Karpas-422 (cell line): ENCODE measurements around the gene SPZ1. TPM values are rescaled to one million over a fixed set of nuclear protein-coding genes. Genes with fewer than 3 reads are reported as not detected.
"Not testable (repeated sequence)": the region's sequence is repeated elsewhere in the genome, so short reads cannot be mapped to it uniquely, and the experiment has no call there.

ENCODE experiments used
- DNase-seq: peaks from one replicate; pipeline ENCODE4 v3.0.0-alpha.2; 2015
- H2AFZ ChIP-seq: fragments of 200-600 bp; sonication (generic); 2 replicates; pipeline ENCODE4 v1.6.1; 2014; ENCODE audit warnings: antibody characterized with exemption, low read length, mixed read lengths
- H3K27ac ChIP-seq: fragments of 200-600 bp; sonication (generic); 2 replicates; pipeline ENCODE4 v1.5.1; 2014; ENCODE audit warnings: mild to moderate bottlenecking, low read length, moderate library complexity
- H3K27me3 ChIP-seq: fragments of 200-600 bp; sonication (generic); 2 replicates; pipeline ENCODE4 v1.6.1; 2014; ENCODE audit warnings: low read length, mixed read lengths
- H3K36me3 ChIP-seq: fragments of 200-600 bp; sonication (generic); 2 replicates; pipeline ENCODE4 v1.6.1; 2014; ENCODE audit warnings: low read length, mixed read lengths; ENCODE audit not compliant: insufficient read depth
- H3K4me1 ChIP-seq: fragments of 200-600 bp; sonication (generic); 2 replicates; pipeline ENCODE4 v1.6.1; 2014; ENCODE audit warnings: mild to moderate bottlenecking, low read length, mixed read lengths
- H3K4me2 ChIP-seq: fragments of 200-600 bp; sonication (generic); 2 replicates; pipeline ENCODE4 v1.6.1; 2014; ENCODE audit warnings: low read length, low read depth, mild to moderate bottlenecking; ENCODE audit not compliant: poor library complexity, severe bottlenecking
- H3K4me3 ChIP-seq: fragments of 200-600 bp; sonication (generic); 2 replicates; pipeline ENCODE4 v1.5.1; 2014; ENCODE audit warnings: mild to moderate bottlenecking, antibody characterized with exemption, low read length, mixed read lengths
- H3K79me2 ChIP-seq: fragments of 200-600 bp; sonication (generic); 2 replicates; pipeline ENCODE4 v1.6.1; 2014; ENCODE audit warnings: mild to moderate bottlenecking, low read length, mixed read lengths
- H3K9ac ChIP-seq: fragments of 200-600 bp; sonication (generic); 2 replicates; pipeline ENCODE4 v1.6.0; 2014; ENCODE audit warnings: low read length
- H3K9me2 ChIP-seq: fragments of 200-600 bp; sonication (generic), shearing (Covaris generic); replicated peaks from 2 replicates; pipeline ENCODE4 v1.6.0; 2014; ENCODE audit warnings: mild to moderate bottlenecking, low read length, moderate library complexity; ENCODE audit not compliant: insufficient read depth
- H3K9me3 ChIP-seq: fragments of 300-700, 200-600 bp; sonication (generic); 2 replicates; pipeline ENCODE4 v1.6.1; 2014; ENCODE audit warnings: low read length, mixed read lengths
- H4K20me1 ChIP-seq: fragments of 200-600 bp; sonication (generic); 2 replicates; pipeline ENCODE4 v1.6.1; 2014; ENCODE audit warnings: mild to moderate bottlenecking, antibody characterized with exemption, low read length, low read depth; ENCODE audit not compliant: insufficient read depth
- total RNA-seq: library from RNA; depleted of rRNA; stranded (reverse); fragments of >200 nt; shearing (Covaris generic); gene quantifications from 2 replicates; pipeline ENCODE4 v1.2.3, GENCODE V29; 2014; ENCODE audit warnings: low replicate concordance

Gene SPZ1
- total RNA-seq, 1 experiment from 2014 or later = not detected

DNA sequence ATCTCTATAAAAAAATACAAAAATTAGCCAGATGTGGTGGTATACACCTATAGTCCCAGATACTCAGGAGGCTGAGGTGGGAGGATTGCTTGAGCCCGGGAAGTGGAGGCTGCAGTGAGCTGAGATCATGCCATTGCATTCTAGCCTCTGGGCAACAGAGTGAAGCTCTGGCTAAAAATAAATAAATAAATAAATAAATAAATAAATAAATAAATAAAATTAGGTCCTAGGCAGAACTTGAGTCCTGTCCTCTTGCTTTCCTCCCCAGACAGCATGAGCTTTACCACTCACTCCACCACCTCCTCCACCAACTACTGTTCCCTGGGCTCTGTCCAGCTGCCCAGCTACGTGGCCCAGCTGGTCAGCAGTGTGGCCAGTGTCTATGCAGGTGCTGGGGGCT is 31.6 kb upstream of the SPZ1 start:
- no peaks in the 10 kb centered on the region for H3K36me3 ChIP-seq
- H3K9ac ChIP-seq = no peak overlapping the region
- H3K27ac ChIP-seq = no peak overlapping the region
- H3K9me3 ChIP-seq = no peaks in the 10 kb centered on the region
- peaks cover 5% of the 10 kb centered on the region for H3K4me1 ChIP-seq
- H3K9me2 ChIP-seq = no peaks in the 10 kb centered on the region
- H3K4me2 ChIP-seq = no peak overlapping the region
- H2AFZ ChIP-seq = no peak overlapping the region
- H3K27me3 ChIP-seq = no peaks in the 10 kb centered on the region
- H3K4me3 ChIP-seq = no peak overlapping the region
- no peaks in the 10 kb centered on the region for H3K79me2 ChIP-seq
- no peak for DNase-seq
- H4K20me1 ChIP-seq = no peaks in the 10 kb centered on the region

DNA sequence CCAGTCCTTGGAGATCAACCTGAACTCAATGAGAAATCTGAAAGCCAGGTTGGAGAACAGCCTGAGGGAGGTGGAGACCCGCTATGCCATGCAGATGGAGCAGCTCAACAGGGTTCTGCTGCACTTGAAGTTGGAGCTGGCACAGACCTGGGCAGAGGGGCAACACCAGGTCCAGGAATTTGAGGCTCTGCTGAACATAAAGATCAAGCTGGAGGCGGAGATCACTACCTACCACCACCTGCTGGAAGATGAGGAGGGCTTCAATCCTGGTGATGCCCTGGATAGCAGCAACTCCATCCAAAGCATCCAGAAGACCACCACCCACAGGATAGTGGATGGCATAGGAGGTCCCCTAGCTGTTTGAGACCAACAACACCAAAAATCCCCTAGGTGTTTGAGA is 30.5 kb upstream of the SPZ1 start:
- no peaks in the 10 kb centered on the region for H3K9me3 ChIP-seq
- no peaks in the 10 kb centered on the region for H4K20me1 ChIP-seq
- H3K36me3 ChIP-seq = no peaks in the 10 kb centered on the region
- no peaks in the 10 kb centered on the region for H3K9me2 ChIP-seq
- no peak overlapping the region for H2AFZ ChIP-seq
- DNase-seq = no peak
- no peaks in the 10 kb centered on the region for H3K27me3 ChIP-seq
- no peak overlapping the region for H3K27ac ChIP-seq
- no peak overlapping the region for H3K4me3 ChIP-seq
- no peak overlapping the region for H3K4me2 ChIP-seq
- H3K4me1 ChIP-seq = peaks cover 5% of the 10 kb centered on the region
- H3K79me2 ChIP-seq = no peaks in the 10 kb centered on the region
- H3K9ac ChIP-seq = no peak overlapping the region

DNA sequence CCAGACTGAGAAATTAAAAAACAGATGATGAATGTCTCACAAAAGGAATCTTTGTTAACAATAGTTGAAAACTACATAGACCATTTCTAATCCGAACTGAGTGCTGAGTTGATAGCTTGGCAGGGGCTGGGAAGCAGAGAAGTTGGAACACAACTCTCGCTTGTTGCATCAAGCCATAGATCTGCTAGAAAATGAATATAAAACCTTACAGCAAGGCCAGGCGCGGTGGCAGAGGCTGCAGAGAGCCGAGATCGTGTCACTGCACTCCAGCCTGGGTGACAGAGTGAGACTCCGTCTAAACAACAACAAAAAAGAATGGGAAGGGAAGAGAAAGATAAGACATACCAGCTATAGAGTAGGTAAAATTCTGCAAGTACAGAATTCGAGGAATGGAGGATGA is 28.0 kb upstream of the SPZ1 start:
- Histone ChIP-seq H3K27me3 (no peaks in the 10 kb centered on the region), H3K4me2 (no peak overlapping the region), H3K9me2 (no peaks in the 10 kb centered on the region), H2AFZ (no peak overlapping the region), H3K9me3 (no peaks in the 10 kb centered on the region), H3K9ac (no peak overlapping the region), H3K4me3 (no peak overlapping the region), H3K27ac (no peak overlapping the region), H3K36me3 (no peaks in the 10 kb centered on the region), H3K4me1 (no peaks in the 10 kb centered on the region), H3K79me2 (no peaks in the 10 kb centered on the region), H4K20me1 (no peaks in the 10 kb centered on the region)
- DNase-seq = no peak

DNA sequence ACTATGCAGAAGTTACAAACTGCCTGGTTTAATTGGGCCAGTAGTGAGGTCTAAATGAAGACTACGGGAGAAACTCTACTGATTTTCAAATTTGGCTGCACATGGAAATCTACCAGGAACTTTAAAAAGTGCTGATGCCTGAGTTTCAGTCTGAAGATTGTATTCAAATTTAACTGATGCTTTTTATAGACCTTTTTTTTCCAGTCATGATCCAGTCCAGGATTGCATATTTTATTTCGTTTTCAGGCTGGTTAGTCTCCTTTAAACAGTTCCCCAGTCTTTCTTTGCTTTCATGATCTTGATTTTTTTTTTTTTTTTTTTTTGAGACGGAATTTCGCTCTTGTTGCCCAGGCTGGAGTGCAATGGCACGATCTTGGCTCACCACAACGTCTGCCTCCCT is 23.7 kb upstream of the SPZ1 start:
- Histone ChIP-seq H3K9me3 (no peaks in the 10 kb centered on the region), H3K79me2 (no peaks in the 10 kb centered on the region), H4K20me1 (no peaks in the 10 kb centered on the region), H3K4me1 (no peaks in the 10 kb centered on the region), H2AFZ (no peak overlapping the region), H3K9ac (no peak overlapping the region), H3K27me3 (no peaks in the 10 kb centered on the region), H3K36me3 (no peaks in the 10 kb centered on the region), H3K4me3 (no peak overlapping the region), H3K4me2 (no peak overlapping the region), H3K27ac (no peak overlapping the region), H3K9me2 (no peaks in the 10 kb centered on the region)
- DNase-seq = no peak

DNA sequence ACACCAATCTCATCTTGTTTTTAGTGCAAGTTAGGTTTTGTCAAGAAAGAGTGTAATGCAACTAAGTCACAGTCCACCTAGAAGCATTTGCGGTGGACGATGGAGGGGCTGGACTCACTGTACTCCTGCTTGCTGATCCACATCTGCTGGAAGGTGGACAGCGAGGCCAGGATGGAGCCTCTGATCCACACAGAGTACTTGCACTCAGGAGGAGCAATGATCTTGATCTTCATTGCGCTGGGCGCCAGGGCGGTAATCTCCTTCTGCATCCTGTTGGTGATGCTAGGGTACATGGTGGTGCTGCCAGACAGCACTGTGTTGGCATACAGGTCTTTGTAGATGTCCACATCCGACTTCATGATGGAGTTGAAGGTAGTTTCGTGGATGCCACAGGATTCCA is 20.2 kb upstream of the SPZ1 start:
- no peaks in the 10 kb centered on the region for H3K27me3 ChIP-seq
- no peak overlapping the region for H3K4me2 ChIP-seq
- H4K20me1 ChIP-seq = no peaks in the 10 kb centered on the region
- no peak overlapping the region for H2AFZ ChIP-seq
- no peaks in the 10 kb centered on the region for H3K9me2 ChIP-seq
- no peaks in the 10 kb centered on the region for H3K4me1 ChIP-seq
- no peaks in the 10 kb centered on the region for H3K9me3 ChIP-seq
- H3K79me2 ChIP-seq = no peaks in the 10 kb centered on the region
- DNase-seq = no peak
- H3K36me3 ChIP-seq = no peaks in the 10 kb centered on the region
- no peak overlapping the region for H3K9ac ChIP-seq
- no peak overlapping the region for H3K4me3 ChIP-seq
- H3K27ac ChIP-seq = no peak overlapping the region

DNA sequence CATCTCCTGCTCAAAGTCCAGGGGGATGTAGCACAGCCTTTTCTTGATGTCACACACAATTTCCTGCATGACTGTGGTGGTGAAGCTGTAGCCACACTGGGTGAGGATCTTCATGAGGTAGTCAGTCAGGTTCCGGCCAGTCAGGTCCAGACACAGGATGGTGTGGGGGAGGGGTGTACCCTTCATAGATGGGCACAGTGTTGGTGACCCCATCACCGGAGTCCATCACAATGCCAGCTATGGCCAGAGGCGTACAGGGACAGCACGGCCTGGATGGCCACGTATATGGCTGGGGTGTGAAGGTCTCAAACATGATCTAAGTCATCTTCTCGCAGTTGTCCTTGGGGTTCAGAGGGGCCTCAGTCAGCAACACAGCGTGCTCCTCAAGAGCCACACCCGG is 19.7 kb upstream of the SPZ1 start:
- no peaks in the 10 kb centered on the region for H3K36me3 ChIP-seq
- no peaks in the 10 kb centered on the region for H4K20me1 ChIP-seq
- no peaks in the 10 kb centered on the region for H3K9me2 ChIP-seq
- H3K4me2 ChIP-seq = no peak overlapping the region
- H3K27ac ChIP-seq = no peak overlapping the region
- no peaks in the 10 kb centered on the region for H3K9me3 ChIP-seq
- H3K4me1 ChIP-seq = no peaks in the 10 kb centered on the region
- DNase-seq = no peak
- no peak overlapping the region for H3K9ac ChIP-seq
- no peak overlapping the region for H3K4me3 ChIP-seq
- H3K27me3 ChIP-seq = no peaks in the 10 kb centered on the region
- no peak overlapping the region for H2AFZ ChIP-seq
- H3K79me2 ChIP-seq = no peaks in the 10 kb centered on the region

DNA sequence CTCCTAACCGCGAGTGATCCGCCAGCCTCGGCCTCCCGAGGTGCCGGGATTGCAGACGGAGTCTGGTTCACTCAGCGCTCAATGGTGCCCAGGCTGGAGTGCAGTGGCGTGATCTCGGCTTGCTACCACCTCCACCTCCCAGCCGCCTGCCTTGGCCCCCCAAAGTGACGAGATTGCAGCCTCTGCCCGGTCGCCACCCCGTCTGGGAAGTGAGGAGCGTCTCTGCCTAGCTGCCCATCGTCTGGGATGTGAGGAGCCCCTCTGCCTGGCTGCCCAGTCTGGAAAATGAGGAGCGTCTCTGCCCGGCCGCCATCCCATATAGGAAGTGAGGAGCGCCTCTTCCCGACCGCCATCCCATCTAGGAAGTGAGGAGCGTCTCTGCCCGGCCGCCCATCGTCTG is 19.0 kb upstream of the SPZ1 start:
- H3K9me2 ChIP-seq, H3K27ac ChIP-seq, H3K9ac ChIP-seq, H3K9me3 ChIP-seq, H2AFZ ChIP-seq, H3K4me1 ChIP-seq, H4K20me1 ChIP-seq, H3K4me2 ChIP-seq, H3K79me2 ChIP-seq, DNase-seq, H3K27me3 ChIP-seq, H3K36me3 ChIP-seq, H3K4me3 ChIP-seq: not testable (repeated sequence)

DNA sequence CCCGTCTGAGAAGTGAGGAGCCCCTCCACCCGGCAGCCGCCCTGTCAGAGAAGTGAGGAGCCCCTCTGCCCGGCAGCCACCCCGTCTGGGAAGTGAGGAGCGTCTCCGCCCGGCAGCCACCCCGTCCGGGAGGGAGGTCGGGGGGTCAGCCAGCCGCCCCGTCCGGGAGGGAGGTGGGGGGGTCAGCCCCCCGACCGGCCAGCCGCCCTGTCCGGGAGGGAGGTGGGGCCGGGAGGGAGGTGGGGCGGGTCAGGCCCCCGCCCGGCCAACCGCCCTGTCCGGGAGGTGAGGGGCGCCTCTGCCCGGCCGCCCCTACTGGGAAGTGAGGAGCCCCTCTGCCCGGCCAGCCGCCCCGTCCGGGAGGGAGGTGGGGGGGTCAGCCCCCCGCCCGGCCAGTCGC is 18.5 kb upstream of the SPZ1 start:
- not testable (repeated sequence) for H3K4me2 ChIP-seq, DNase-seq, H3K27ac ChIP-seq, H3K36me3 ChIP-seq, H4K20me1 ChIP-seq, H3K4me3 ChIP-seq, H3K9ac ChIP-seq, H3K4me1 ChIP-seq, H3K9me2 ChIP-seq, H2AFZ ChIP-seq, H3K27me3 ChIP-seq, H3K79me2 ChIP-seq, H3K9me3 ChIP-seq

DNA sequence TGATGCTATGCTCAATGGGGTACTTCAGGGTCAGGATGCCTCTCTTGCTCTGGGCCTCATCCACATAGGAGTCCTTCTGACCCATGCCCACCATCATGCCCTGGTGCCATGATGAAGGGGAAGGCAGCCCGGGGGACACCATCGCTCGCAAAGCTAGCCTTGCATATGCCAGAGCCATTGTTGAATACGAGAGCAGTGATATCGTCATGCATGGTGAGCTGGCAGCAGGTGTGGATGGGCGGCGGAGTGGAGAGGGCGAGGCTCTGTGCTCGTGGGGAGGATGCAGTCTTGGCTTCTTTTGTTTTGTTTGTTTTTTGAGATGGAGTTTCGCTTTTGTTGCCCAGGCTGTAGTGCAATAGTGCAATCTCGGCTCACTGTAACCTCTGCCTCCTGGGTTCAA is 17.2 kb upstream of the SPZ1 start:
- H3K27me3 ChIP-seq = no peaks in the 10 kb centered on the region
- DNase-seq = no peak
- H3K4me3 ChIP-seq = no peak overlapping the region
- H3K4me1 ChIP-seq = no peaks in the 10 kb centered on the region
- H3K36me3 ChIP-seq = no peaks in the 10 kb centered on the region
- H2AFZ ChIP-seq = no peak overlapping the region
- H3K9ac ChIP-seq = no peak overlapping the region
- no peaks in the 10 kb centered on the region for H4K20me1 ChIP-seq
- H3K79me2 ChIP-seq = no peaks in the 10 kb centered on the region
- no peaks in the 10 kb centered on the region for H3K9me3 ChIP-seq
- no peak overlapping the region for H3K27ac ChIP-seq
- H3K9me2 ChIP-seq = no peaks in the 10 kb centered on the region
- H3K4me2 ChIP-seq = no peak overlapping the region
